HG02840 (cell line): ENCODE data around the gene GNPTAB.
"Not testable (repeated sequence)": the region's sequence is repeated elsewhere in the genome, so short reads cannot be mapped to it uniquely, and the experiment has no call there.

Experiments
- ATAC-seq: cut with Tn5 transposase; IDR thresholded peaks from one replicate; pipeline ENCODE4 v1.9.1; 2021; ENCODE audit warnings: mild to moderate bottlenecking, moderate library complexity, moderate number of reproducible peaks; ENCODE audit not compliant: unreplicated experiment, low FRiP score

The GNPTAB gene

DNA sequence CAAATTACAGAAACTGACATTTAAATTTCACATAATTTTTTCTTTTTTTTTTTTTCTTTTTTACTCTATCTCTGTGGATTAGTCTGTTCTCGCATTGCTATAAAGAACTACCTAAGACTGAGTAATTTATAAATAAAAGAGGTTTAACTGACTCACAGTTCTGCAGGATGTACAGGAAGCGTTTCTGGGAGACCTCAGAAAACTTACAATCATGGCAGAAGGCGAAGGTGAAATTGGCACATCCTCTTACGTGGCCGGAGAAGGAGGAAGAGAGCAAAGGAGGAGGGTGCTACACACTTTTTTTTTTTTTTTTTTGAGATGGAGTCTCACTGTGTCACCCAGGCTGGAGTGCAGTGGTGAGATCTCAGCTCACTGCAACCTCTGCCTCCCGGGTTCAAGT, 19.4 kb downstream of the GNPTAB start:
- not testable (repeated sequence) for ATAC-seq

DNA sequence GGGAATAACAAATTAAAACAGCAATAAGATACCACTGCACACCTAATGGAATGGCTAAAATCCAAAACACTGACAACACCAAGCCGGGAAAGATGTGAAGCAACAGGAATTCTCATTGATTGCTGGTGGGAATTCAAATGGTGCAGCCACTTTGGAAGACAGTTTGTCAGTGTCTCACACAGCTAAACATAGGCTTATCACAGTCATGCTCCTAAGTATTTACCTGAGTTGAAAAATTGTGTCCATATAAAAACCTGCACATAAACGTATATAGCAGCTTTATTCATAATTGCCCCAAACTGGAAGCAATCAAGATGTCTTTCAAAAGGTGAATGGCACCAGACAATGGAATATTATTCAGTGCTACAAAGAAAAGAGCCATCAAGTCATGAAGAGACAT, 21.6 kb downstream of the GNPTAB start:
- no peak for ATAC-seq

DNA sequence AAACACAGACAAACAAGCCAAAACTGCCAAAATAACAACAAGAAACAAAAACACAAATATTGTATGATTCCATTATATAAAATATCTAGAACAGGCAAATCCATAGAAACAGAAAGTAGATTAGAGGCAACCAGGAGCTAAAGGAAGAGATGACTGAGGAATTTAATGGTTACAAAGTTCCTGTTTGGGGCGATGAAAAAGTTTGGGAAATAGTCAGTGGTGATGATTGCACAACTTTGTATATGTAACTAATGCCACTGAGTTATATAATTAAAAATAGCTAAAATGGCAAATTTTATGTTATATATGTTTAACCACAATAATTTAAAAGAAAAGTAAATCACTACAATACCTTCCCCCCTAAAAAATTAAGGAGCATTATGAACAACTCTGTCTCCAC, 24.5 kb downstream of the GNPTAB start:
- no peak for ATAC-seq

GRCh38 chr12:101804409-101804808, 26.4 kb downstream of the GNPTAB start:
- no peak for ATAC-seq

DNA sequence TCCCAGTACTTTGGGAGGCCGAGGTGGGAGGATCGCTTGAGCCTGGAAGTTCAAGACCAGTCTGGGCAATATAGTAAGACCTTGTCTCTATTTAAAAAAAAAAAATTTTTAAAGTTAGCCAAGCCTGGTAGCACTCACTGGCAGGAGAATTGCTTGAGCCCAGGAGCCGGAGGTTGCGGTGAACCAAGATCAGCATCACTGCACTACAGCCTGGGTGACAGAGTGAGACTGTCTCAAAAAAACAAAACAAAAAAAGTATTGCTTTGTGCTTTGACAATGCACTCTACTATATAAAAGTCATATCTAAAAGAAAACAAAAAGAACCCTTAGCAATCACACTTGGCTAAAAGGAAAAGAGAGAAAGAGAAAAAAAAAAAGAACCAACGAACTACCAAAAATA, 26.8 kb downstream of the GNPTAB start:
- no peak for ATAC-seq

GRCh38 chr12:101802486-101802885, 28.3 kb downstream of the GNPTAB start:
- no peak for ATAC-seq

DNA sequence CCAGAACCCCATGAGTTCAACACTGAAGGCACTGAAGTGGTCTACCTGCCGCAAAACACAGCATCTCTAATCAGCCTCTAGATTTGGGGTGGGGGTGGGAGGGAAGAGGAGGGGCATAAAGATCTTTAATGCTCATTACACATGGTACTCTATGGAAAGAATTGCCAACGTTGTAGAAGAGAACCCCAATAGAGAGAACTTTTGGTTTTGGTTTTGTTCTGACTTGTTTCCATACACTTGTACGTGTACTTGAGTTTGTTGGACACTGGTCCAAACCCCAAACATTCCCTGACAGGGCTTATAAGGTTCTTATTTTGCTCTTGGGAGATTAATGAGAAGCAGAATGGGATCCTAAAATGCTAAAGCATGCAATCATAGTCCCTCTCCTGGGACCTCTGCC, 31.0 kb downstream of the GNPTAB start:
- ATAC-seq: no peak

DNA sequence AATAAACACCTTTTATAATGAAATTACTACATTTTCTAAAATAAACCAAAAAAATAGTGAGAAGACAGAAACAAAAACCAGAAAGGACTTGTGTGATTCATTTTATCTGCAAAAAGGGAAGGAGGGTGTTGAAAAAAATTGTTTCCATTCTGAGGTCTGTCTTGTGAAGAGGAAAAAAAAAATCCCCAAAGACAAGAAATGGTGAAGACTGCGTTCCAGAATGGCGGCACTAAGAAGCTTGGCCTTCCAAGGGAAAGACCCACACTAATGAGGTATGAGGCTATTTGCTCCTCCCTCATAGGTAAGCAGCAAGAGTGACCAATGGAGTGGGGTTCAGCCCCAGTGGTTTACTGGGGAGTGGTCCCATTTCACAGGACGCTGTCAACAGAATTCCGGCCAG, 35.0 kb downstream of the GNPTAB start:
- no peak for ATAC-seq

- ATAC-seq: no peak
These were observed 35.7 kb downstream of the GNPTAB start for GRCh38 chr12:101795013-101795412.

DNA sequence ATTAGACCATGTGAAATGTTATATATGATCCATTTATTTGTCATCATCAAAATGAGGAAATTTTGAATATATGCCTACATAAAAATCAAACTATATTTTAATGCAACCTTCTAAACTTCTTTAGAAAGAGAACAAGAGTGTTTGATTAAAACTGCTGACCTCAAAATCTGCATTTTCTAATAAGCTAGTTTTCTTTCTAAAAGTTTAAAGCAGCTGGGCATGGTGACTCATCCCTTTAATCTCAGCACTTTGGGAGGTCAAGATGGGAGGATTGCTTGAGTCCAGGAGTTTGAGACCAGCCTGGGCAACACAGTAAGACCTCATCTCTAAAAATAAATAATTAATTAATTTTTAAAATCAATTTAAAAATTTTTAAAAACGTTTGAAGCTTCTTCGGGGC, 36.2 kb downstream of the GNPTAB start:
- ATAC-seq: no peak

DNA sequence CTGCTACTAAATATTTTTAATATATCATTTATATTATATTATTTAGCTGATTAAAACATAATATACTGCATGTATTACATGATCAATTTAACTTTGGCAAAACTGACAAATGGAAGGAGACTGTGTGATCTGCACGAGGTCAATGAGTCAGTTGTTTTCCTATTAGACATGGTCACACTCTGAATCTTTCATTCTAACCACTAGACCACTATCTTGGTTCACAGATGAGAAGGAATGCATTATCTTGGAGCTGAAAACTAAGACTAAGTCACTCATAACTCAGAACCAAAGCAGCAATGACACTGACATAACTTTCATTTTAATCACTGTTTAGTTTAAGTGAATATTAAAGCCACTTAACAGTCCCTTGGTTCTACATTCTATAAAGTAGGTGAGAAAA, 37.4 kb downstream of the GNPTAB start:
- ATAC-seq: no peak

DNA sequence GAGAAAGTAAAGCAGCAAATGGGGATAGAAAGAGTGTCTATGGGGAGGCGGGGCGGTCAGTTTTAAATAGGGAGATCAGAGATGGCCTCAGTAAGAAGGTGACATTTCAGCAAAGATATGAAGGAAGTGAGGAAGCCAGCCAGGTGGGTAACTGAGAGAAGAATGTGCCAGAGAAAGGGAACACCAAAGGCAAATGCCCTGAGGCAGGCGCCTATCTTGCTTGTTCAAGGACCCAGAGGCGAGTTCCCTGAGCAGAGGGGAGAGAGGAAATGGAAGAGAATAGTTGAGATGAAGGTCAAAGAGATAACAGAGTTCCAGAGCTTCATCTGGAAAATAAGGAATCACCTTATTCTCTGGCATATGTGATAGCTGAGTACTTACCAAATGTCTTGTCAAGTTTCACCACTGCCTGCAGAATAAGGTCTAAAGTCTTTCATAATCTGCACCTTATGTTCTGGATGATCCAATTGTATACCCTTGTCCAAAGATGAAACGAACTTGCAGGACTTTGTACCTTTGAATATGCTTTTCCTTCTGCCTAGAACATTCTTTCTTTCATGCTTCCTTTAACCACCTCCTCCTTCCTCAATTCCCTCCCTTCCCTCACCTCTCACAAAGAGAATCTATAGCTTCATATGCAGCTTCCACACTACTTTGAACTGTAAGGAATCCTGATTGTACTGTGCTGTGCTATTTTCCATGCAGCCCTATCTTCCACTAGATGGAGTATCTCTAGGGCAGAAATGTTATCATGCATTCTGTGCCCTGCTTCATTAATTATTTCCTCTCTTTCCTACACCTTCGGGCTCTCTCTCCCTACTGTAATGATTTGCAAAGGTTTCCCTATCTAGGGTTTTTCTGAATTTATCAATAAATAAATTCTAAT, 38.5 kb downstream of the GNPTAB start:
- no peak for ATAC-seq

DNA sequence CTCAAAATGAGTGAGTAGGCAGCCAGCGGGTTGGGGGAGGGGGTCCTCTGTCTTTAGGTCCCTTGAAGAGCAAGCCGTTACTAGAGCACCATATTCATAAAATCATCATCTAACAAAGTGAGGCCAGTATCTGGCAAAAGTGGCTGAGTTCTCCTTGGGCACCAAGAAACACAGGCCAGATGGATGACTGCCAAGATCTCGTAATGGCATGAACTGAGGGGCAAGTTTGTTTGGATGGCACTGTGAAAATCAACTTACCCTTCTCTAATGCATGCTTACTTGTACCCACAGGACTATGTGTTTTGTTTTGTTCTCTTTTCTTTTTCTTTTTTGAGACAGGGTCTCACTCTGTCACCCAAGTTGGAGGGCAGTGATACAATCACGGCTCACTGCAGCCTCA, 41.6 kb downstream of the GNPTAB start:
- ATAC-seq: no peak

GRCh38 chr12:101785671-101786070, 45.1 kb downstream of the GNPTAB start:
- no peak for ATAC-seq

GRCh38 chr12:101784376-101784775, 46.4 kb downstream of the GNPTAB start:
- no peak for ATAC-seq

DNA sequence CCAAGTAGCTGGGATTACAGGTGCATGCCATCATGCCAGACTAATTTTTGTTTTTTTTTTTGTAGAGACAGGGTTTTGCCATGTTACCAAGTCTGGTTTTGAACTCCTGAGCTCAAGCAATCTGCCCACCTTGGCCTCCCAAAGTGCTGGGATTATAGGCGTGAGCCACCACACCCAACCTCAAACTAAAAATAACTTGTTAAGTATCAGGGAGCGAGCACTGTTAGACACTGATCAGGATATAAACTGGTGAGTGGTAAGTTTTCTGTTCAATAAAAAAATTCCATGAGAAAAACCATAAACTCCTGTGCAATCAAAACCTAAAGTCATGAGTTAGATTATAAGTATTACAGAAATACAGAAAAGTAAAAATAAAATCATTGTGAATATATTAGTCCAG, 46.9 kb downstream of the GNPTAB start:
- no peak for ATAC-seq

GRCh38 chr12:101783150-101783549, 47.6 kb downstream of the GNPTAB start:
- no peak for ATAC-seq

- no peak for ATAC-seq
These were observed 48.5 kb downstream of the GNPTAB start for GRCh38 chr12:101782273-101782731.

- no peak for ATAC-seq
These were observed 48.9 kb downstream of the GNPTAB start for GRCh38 chr12:101781834-101782233.

GRCh38 chr12:101780599-101780998, 50.2 kb downstream of the GNPTAB start:
- ATAC-seq: no peak

- no peak for ATAC-seq
These were observed 51.1 kb downstream of the GNPTAB start for GRCh38 chr12:101779626-101780025.

DNA sequence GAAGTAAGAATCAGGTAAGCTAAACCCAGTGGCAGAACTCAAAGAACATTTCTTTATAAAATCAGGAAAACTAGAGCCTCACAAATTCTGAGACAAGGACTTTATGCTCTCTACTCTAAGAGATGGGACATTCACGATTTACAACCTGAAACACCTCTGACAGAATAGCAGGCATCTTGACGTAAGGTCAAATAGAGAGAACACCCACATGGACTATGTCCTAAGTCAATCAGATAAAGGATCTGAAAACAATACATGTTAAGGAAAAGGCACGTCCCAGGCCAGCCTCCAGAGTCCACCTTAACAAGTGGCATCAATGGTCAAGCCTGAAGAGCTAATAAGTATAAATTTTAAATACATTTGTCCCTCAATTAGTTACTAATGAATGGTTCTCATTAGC, 51.6 kb downstream of the GNPTAB start:
- no peak for ATAC-seq
